ENCODE results near the gene RNF115.

DNA sequence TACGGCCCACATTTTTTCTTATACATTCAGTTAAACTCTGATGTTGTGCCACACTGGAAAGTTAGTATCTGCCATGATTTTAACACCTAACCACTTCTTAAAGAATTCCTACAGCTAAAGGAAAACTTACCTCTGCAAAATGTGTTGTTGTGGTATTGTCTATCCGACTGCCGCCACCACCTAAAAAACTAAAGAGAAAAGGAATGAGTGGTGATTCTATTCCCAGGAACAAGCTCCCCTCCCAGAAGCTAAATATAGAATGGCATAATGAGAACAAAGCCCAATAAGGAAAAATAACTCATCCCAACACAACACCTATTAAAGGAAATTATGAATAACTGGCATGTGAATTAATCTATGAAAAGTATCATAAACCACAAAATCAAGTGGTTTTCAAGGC lies 39.5 kb downstream of the RNF115 start:
- no peak for TF ChIP-seq MAFF (IDR thresholded peaks at IDR 0.05; ENCODE audit: low read depth, low read length)
- TF ChIP-seq PCBP1 (IDR thresholded peaks at IDR 0.05; ENCODE audit: borderline replicate concordance, low read depth, low read length): no peak
- TF ChIP-seq ZNF282 (IDR thresholded peaks at IDR 0.05; ENCODE audit: partially characterized antibody): no peak
- TF ChIP-seq CAMTA2 (CRISPR knock-in tag; IDR thresholded peaks at IDR 0.05; ENCODE audit: borderline replicate concordance): no peak
- TF ChIP-seq, protein P1, sequence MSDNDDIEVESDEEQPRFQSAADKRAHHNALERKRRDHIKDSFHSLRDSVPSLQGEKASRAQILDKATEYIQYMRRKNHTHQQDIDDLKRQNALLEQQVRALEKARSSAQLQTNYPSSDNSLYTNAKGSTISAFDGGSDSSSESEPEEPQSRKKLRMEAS (IDR thresholded peaks at IDR 0.05): no peak
- TF ChIP-seq NR3C1 (CRISPR knock-in tag; IDR thresholded peaks at IDR 0.05): no peak
- no peak for TF ChIP-seq ZNF615 (CRISPR knock-in tag; IDR thresholded peaks at IDR 0.05; ENCODE audit: borderline replicate concordance)
- TF ChIP-seq EZH2 (conservative IDR thresholded peaks at IDR 0.05; ENCODE audit: low read depth, low read length): no peak
- TF ChIP-seq TAF1 (CRISPR knock-in tag; IDR thresholded peaks at IDR 0.05): no peak
- TF ChIP-seq EP300 (IDR thresholded peaks at IDR 0.05; ENCODE audit: low read depth in 2 of 2, low read length in 2 of 2): no peak
- no peak for TF ChIP-seq EP300 (CRISPR knock-in tag; IDR thresholded peaks at IDR 0.05; ENCODE audit: borderline replicate concordance)

Data from HepG2 (cell line).